Measurements from ENCODE around the gene ORC2. TPM values are rescaled to one million over a fixed set of nuclear protein-coding genes. Genes with fewer than 3 reads are reported as not detected.

ORC2 gene
- total RNA-seq, 4 donors from 2014 or later: 4.7 to 16.1 (median 6.8) TPM

- Histone ChIP-seq H3K27me3 (no peaks in the 10 kb centered on the region), H3K36me3 (peaks cover 0 to 55% of the 10 kb centered on the region in 2 donors), H3K4me3 (no peak overlapping the region), H3K27ac (no peak overlapping the region), H3K9me3 (no peaks in the 10 kb centered on the region), H3K4me1 (no peaks in the 10 kb centered on the region)
- TF ChIP-seq POLR2A (IDR thresholded peaks at IDR 0.05) (no peak), CTCF (IDR thresholded peaks at IDR 0.05 in 4 of 5, conservative IDR thresholded peaks at IDR 0.05 in 1 of 5) (no peak)
- ATAC-seq (no peak), DNase-seq (no peak)
- in situ Hi-C loops (cut with MboI; ENCODE audit: low sequenced_read_pairs in 4 of 4) (no loop called here), intact Hi-C loops (cut with DNase I; ENCODE audit: low total_unique reads) (no loop called here)
Measured at GRCh38 chr2:201004370-201004769, 40.9 kb upstream of the ORC2 start.

GRCh38 chr2:200993097-200993496, 29.6 kb upstream of the ORC2 start:
- H3K36me3 ChIP-seq: peaks cover 2 to 68% of the 10 kb centered on the region in 2 donors
- TF ChIP-seq POLR2A (IDR thresholded peaks at IDR 0.05) (no peak), CTCF (IDR thresholded peaks at IDR 0.05 in 4 of 5, conservative IDR thresholded peaks at IDR 0.05 in 1 of 5) (no peak)
- ATAC-seq: no peak
- no peaks in the 10 kb centered on the region for H3K4me1 ChIP-seq
- DNase-seq: no peak
- intact Hi-C loops (cut with DNase I; ENCODE audit: low total_unique reads): no loop called here
- H3K27me3 ChIP-seq: no peaks in the 10 kb centered on the region
- H3K9me3 ChIP-seq: no peaks in the 10 kb centered on the region
- no peak overlapping the region for H3K27ac ChIP-seq
- in situ Hi-C loops (cut with MboI; ENCODE audit: low sequenced_read_pairs in 4 of 4): no loop called here
- no peak overlapping the region for H3K4me3 ChIP-seq

- in situ Hi-C loops (cut with MboI; ENCODE audit: low sequenced_read_pairs in 4 of 4) (no loop called here), intact Hi-C loops (cut with DNase I; ENCODE audit: low total_unique reads) (no loop called here)
- Histone ChIP-seq H3K27ac (no peak overlapping the region), H3K4me3 (no peak overlapping the region), H3K4me1 (no peaks in the 10 kb centered on the region), H3K9me3 (no peaks in the 10 kb centered on the region), H3K36me3 (peaks cover 2 to 75% of the 10 kb centered on the region in 2 donors), H3K27me3 (no peaks in the 10 kb centered on the region)
- TF ChIP-seq POLR2A (IDR thresholded peaks at IDR 0.05) (no peak), CTCF (IDR thresholded peaks at IDR 0.05 in 4 of 5, conservative IDR thresholded peaks at IDR 0.05 in 1 of 5) (no peak)
- ATAC-seq (no peak), DNase-seq (no peak)
Measured at GRCh38 chr2:200987137-200987536, 23.7 kb upstream of the ORC2 start.

GRCh38 chr2:200985799-200986198, 22.3 kb upstream of the ORC2 start:
- no peak overlapping the region for H3K4me3 ChIP-seq
- TF ChIP-seq CTCF (IDR thresholded peaks at IDR 0.05 in 4 of 5, conservative IDR thresholded peaks at IDR 0.05 in 1 of 5) (no peak), POLR2A (IDR thresholded peaks at IDR 0.05) (no peak)
- no peaks in the 10 kb centered on the region for H3K9me3 ChIP-seq
- H3K27ac ChIP-seq: no peak overlapping the region
- H3K4me1 ChIP-seq: no peaks in the 10 kb centered on the region
- intact Hi-C loops (cut with DNase I; ENCODE audit: low total_unique reads) (no loop called here), in situ Hi-C loops (cut with MboI; ENCODE audit: low sequenced_read_pairs in 4 of 4) (no loop called here)
- DNase-seq (no peak), ATAC-seq (no peak)
- H3K36me3 ChIP-seq: peaks cover 2 to 74% of the 10 kb centered on the region in 2 donors
- H3K27me3 ChIP-seq: no peaks in the 10 kb centered on the region

GRCh38 chr2:200976710-200977109, 13.2 kb upstream of the ORC2 start:
- in situ Hi-C loops (cut with MboI; ENCODE audit: low sequenced_read_pairs in 4 of 4): no loop called here

More at GRCh38 chr2:200976710-200977109, 13.2 kb upstream of the ORC2 start:
- H3K27me3 ChIP-seq: no peaks in the 10 kb centered on the region
- intact Hi-C loops (cut with DNase I; ENCODE audit: low total_unique reads): no loop called here
- TF ChIP-seq POLR2A (IDR thresholded peaks at IDR 0.05) (no peak), CTCF (IDR thresholded peaks at IDR 0.05 in 4 of 5, conservative IDR thresholded peaks at IDR 0.05 in 1 of 5) (no peak)
- ATAC-seq (no peak), DNase-seq (no peak)
- H3K36me3 ChIP-seq: peaks cover 0 to 17% of the 10 kb centered on the region in 2 donors
- H3K9me3 ChIP-seq: no peaks in the 10 kb centered on the region
- H3K4me3 ChIP-seq: no peak overlapping the region
- no peak overlapping the region for H3K27ac ChIP-seq
- H3K4me1 ChIP-seq: no peaks in the 10 kb centered on the region
